ENCODE results near the gene GRK2.
A peak's percentile ranks its signal among the peaks of the same experiment; 100 is the strongest.

The GRK2 gene

DNA sequence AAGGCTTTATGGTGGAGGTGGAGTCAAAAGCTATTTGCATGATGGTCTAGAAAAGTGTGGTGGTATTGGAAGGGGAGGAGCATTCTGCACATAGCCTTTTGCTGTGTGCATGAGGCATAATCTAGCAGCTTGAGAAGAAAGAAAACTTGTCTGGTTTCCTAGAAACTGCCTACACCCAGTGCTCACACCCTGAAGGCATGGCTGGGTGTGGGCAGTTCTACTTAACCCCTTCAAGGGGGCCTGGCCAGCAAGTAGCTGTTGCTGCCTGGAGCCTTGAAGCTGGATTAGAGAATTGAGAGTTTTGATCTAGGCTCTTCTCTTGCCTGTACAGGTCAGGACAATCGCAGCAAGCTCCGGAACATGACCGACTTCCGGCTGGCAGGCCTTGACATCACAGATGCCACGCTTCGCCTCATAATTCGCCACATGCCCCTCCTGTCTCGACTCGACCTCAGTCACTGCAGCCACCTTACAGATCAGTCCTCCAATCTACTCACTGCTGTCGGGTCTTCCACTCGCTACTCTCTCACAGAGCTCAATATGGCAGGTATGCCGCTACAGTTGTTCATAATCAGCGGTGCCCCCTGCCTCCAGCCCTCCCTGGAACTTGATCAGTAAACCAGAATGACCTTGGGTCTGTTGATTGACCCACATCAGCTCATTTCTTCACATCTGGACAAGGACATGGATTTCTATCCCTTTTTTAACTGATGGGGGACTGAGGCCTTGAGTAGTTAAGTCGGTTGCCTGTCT is 12.2 kb upstream of the GRK2 start:
- no peak for DNase-seq (ENCODE audit: low read depth, low spot score)

DNA sequence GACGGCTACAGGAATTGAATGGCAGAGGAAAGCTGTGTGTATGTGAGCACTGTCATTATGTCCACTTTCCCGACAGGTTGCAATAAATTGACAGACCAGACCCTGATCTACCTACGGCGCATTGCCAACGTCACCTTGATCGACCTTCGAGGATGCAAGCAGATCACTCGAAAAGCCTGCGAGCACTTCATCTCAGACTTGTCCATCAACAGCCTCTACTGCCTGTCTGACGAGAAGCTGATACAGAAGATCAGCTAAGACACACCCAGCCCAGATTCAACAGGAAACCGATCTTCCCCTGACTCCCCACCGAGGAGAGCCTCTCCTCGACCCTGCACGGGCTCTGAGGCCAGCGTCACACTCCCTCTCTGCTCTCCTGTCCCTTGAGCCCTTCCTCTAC is 11.5 kb upstream of the GRK2 start:
- DNase-seq (ENCODE audit: low read depth, low spot score) = no peak

DNA sequence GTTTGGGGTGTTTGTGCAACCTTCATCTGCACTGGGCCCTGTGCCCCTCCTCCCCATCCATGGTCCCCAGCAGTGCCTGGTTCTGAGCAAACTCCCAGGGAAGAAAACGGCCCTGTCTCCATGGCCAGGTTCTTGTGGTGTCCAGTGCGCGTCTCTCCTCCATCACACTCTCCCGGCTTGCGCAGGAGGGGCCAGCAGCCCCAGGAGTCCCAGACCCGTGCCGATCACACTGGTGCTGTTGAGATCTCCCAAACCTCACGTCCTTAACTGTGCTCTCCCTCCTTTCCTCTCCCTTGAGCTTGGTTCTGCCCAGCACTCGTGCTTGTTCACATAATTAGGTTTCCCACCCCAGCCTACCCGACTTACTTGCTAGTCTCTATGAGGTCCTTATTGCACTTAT is 10.9 kb upstream of the GRK2 start:
- no peak for DNase-seq (ENCODE audit: low read depth, low spot score)

DNA sequence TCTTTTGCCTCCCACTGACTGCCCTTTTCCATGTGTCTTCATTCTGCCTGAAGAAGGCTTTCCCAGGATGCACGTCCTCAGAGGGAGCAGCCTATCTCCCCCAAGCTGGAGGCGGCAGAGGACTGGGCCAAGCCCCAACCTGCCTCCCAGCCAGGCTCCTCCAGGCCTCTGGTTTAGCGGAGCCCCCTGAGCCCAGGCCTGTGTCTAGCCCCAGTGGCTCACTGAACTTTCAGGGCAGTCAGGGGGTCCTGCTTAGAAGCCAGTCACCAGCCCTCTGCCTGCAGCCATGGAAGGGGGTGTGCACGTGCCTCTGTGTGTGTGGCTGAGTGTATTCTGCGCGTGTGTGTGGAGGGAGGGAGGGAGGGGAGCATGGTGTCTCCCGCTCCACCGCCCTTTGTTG is 10.4 kb upstream of the GRK2 start:
- DNase-seq (ENCODE audit: low read depth, low spot score) = no peak

DNA sequence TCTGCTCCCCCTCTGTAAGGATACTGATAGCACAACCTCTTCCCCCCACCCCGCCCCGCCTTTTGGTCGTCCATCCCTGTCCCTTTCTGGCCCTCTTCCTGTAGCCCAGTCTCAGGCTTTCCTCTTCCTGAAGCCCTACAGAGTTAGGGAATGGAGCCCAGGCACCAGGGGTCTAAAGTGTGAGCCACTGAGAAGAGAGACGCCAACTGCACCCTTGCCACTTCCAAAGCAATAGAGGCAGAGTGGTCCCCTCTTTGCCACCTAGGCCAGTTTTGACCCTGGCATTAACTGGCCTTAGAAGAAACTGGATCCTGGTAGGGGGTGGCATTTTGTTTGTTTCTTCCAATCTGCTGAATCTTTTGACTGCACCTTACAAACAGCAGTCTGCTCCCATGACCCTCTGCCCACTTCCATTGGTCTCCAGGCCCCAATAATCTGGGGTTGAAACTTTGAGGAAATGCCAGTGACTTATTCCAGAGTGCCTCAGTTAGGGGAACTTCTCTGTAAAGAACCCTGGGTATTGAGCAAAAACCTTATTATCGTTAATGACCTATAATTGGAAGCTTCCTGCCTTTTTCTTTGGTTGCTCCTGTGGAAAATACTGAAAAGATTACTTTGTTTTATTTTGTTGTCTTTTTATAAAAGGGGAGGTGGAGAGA is 9.7 kb upstream of the GRK2 start:
- DNase-seq (ENCODE audit: low read depth, low spot score) = no peak

DNA sequence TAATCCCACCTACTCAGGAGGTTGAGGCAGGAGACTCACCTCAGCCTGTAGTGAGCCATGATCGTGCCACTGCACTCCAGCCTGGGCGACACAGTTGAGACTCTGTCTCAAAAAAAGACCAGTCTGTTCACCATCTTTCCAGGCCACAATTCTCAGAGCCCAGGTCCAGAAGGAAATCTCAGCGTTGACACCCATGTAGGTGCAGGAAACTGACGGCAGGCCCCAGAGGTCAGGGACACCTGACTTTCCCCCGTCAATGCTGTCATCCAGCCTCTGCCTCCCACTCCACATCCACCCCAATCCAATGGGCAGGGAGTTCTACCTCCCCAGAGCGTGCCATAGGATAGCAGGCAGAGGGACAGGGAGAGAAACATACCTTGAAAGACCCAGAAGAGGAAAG is 5.9 kb upstream of the GRK2 start:
- DNase-seq (ENCODE audit: low read depth, low spot score) = no peak

DNA sequence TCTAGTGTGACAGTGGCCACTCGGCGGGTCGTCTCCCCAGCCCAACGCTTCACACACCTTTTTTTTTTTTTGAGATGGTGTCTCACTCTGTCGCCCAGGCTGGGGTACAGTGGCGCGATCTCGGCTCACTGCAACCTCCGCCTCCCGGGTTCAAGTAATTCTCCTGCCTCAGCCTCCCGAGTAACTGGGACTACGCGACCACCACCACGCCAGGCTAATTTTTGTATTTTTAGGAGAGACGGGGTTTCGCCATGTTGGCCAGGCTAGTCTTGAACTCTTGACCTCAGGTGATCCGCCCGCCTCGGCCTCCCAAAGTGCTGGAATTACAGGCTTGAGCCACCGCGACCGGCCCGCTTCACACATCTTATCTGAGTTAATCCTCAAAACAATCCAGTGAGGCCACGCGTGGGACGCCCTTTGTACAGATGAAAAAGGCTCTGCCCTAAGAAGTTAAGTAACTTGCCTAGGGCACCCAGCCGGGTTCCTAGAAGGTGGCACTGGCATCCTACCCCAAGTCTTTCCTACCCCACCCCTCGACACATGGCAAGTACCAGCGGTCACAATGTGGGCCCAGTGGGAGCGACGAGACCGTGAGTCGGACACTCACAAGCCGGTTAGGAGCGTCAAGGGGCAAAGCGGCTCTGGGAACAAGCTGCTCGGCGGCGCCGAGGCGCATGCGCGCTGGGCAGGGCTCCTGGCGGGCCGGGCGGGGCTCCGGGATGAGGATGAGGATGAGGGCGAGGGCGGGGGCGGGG is 5.2 kb upstream of the GRK2 start:
- peak; percentile 79 for DNase-seq (ENCODE audit: low read depth, low spot score)

DNA sequence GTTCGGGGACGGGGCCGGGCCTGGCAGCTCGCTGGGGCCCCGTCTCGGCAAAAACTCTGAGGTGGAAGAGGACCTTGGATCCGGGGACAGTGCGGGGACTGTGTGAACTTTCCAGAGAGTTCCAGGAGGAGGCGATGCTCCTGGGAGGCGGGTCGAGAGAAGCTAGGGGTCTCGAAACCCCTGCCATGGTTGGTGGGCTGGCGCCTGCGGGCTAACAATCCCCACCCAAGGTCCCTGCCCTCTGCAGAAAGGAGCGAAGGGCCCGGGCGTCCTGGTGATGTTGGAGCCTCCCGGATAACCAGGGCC is 4.7 kb upstream of the GRK2 start:
- DNase-seq (ENCODE audit: low read depth, low spot score) = no peak

DNA sequence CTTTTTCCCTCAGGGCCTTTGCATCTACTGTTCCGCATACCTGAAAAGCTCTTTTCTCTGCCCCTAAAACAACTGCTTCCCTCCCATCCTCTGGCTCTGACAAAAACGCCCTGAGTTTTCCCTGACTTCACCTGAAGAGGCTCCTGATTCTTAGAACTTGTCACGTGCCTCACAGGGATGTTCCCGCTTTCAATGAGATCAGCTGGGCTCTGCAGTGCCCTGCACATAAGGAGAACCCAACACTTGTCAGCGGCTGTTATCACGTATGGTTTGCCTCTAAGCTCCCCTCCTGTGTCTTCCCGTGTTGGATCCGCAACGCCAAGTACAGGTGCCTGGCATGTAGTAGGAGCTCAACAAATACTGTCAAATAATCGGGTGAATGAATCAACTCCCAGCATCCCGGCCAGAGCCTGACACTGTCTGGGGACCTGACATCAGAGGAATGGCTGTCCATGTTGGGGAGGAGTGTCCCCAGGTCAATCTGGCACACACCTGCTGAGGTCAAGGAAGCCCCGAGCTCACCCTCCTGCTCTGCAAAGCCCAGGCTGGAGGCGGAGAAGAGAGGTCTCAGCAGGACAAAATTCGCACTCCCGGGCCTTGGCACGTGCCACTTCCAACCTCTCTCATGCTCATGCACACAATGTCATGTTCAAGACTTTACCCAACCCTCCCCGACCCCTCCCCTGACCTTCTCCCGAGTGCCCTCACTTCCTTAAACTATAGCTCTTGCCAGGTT is 4.2 kb upstream of the GRK2 start:
- DNase-seq (ENCODE audit: low read depth, low spot score) = no peak

DNA sequence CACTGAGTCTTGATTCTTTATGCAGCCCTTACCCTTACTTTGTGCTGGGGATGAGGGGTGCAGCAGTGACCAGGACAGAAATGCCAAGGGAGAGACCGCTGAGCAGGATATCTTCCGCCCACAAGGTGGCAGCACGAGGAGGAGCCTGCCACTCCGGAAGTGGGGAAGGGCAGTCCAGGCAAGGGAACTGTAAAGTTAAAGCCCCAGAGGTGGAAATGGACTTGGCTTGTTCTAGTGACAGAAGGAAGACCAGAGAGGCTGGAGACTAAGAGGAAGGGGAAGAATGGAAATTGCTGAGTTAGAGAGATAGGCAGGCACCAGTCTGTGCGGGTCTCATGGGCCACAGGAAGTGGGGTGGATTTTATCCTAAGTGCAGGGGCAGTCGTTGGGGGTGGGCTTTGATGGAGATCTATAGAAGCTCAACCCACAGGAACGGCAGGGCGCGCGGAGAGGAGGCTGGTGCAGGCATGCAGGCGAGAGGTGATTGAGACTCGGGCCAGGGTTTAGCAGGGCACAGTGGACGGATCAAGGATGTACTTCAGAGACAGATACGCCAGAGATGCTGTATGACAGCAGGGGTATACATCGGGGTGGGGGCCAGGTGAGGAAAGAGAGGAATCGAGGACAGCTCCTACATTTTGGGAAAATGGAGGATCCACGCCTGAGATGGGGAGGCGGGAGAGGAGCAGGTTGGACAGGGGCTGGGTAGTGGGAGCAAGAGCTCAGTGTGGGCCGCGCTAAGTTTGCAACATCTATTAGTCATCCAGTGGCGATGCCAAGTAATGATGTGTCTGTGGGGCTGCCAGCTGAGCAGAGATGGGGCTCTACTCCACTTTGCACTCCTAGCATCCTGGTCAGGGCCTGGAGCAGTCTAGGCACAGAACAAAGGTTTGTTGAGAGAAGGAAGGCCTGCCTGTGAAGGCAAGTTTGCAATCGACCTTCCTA is 3.3 kb upstream of the GRK2 start:
- DNase-seq (ENCODE audit: low read depth, low spot score) = peak; percentile 87

DNA sequence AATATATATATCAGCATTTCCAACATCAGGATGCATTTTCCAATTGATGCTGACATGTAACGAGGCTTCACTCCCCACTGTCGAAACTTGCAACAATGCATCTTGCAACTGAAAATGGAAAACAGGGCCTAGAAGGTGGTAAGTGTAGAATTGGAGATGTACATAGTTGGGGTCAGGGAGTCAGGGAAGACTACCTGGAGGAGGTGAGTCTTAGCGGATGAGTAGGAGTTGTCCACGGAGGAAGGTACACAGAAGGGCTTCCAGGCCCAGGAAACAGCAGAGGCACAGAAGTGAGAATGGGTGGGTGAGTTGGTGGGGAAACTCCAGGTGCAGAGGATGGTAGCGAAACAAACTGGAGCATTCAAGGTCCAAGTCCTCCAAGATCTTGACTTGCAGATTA is 2.0 kb upstream of the GRK2 start:
- no peak for DNase-seq (ENCODE audit: low read depth, low spot score)

DNA sequence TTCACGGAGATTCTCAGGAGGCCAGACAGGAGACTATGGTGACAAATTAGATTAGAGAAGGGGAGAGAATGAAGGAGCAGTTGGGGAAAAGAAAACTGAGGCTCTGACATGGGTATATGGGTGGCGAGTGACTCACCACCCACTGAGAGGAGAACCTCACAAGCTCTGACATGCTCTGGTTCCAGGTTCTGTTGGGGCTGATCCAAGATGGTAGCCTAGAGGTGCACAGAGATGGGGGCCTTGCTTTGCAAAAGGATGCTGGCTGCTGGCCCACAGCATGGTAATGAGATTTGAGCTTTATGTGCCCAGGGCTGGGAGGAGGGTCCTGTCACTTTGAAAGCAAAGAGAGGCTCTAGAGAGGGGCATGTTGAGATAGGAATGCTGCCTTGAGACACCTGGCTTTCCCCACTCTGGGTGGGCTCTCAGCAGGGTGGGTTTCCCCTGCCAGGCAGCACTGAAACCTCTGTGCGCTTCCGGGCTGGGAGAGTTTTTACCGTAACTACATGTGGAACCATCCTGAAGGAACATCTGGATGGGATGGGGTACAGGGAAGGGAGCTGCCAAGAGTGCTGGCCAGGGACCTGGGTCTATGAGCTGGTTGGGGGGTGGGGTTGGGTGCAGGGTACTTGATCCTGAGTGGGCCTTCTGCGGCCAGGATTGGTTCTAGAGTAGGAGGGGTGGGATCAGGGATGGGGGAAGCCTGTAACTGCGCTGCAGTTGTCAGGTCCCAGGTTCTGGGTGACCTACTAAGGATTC is 1.2 kb upstream of the GRK2 start:
- DNase-seq (ENCODE audit: low read depth, low spot score) = no peak

DNA sequence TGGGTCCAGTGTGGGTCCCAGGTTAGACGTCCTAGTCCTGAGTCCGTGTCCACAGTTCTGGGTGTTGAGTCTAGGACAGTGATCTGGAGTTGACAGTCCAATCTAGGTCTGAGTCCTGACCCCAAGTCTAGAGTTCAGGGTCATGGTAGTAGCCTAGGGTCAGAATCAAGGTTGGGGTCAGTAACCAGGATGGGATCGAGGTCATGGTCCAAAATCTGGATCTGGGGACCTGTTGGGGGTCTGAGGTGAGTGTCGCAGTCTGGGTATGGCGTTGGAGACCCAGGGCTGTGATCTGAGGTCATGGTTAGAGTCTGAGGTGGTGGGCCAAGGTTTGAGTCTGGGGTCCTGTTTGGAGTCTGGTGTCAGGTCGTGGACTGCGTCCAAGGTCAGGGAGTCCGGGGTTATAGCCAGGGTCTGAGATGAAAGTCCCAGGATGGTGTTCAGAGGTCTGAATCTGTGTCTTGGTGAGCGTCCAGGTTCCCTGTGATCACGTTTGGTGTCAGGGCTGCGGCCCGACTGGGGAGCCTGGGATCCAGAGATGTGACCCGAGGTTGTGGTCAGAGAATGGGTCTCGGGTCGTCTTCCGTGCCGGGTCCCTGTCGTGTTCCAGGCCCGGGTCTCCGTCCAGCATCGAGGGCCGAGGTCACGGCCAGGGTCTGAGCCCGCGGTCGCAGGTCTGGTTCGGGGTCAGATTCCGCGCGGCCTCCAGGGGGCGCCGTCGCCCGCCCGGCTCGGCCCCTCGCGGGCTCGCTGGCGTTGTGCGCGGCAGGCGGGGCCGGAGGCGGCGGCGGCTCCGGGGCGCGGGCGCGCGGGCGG is 432 bp upstream of the GRK2 start:
- DNase-seq (ENCODE audit: low read depth, low spot score) = peak; percentile 85

DNA sequence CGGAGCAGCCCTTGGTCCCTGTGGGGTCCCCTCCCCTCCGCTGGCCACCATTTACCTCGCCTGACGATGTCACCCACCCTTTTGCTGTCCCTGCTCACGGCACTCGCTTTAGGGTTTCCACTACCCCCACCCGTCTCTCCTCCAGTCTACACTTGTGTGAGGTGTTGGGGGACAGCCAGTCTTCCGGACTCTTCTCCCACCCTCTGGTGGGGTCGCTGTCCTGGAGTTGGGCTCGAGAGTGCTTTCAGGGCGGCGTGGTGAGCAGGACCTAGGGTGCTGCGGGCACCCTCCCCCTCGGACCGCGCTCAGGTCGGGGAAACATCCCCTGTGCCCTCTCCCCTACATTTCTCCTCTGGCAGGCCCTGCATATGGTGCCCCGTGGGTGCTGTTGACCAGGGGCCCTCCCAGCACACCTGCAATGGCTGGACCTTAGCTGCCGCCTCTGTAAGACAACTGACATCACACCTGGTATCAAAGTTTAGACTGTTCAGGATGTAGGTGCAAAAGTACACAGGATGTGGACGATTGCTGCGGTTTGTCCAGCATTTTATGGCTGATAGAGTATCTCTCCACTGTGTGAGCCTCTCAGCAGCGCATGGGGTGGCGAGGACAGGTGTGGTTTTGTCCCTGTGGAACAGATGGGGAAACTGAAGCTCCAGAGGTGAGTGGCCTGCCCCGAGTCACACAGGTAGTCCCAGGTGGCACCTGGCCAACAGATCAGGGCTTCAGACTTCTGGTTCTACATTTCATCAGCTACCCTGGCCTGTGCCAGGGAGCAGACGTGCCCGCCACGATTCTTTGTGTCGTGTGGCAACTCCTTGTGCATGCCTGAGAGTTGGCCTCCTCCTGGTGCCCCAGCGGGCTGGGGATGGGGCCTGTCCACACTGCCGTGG is 1.2 kb downstream of the GRK2 start:
- DNase-seq (ENCODE audit: low read depth, low spot score) = peak; percentile 27

DNA sequence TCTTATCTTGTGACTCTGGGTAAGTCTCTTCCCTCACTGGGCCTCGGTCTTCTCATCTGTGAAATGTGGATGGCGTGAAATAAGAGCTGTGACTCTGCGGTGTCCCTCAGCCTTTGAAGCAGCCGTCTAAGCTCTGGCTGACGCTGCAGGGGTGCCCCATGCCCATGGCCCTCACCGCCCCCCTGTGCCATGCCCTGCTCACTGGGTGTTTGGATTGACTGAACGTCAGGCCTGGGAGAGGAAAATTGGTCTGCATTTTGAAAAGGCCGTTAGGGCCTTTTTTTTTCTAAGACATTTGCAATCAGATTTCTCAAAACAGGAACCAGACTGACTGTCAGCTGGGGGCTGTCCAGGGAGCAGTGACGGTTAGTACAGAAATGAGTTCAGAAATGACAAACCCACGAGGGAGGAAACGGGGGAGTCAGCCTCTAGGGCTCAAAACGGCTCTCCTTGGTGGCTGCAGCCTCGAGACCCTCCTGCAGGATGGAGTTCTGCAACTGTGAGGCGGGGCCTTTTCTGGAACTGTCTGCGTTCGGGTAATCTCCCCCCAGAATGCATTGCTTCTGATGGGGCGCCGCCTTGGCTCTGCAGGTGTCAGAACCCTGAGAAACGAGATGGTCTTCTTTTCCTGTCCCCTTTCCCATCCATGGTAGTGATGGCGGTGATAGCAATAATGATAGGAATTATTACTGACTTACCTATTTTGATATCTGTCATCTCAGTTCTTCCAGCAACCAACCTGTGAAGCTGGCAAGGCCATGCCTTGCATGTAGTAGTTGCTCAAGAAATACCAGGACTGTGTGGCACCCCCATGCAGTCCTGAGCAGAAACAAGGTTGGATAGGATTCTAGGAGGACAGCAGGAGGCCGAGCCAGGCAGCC is 2.0 kb downstream of the GRK2 start:
- DNase-seq (ENCODE audit: low read depth, low spot score) = no peak

DNA sequence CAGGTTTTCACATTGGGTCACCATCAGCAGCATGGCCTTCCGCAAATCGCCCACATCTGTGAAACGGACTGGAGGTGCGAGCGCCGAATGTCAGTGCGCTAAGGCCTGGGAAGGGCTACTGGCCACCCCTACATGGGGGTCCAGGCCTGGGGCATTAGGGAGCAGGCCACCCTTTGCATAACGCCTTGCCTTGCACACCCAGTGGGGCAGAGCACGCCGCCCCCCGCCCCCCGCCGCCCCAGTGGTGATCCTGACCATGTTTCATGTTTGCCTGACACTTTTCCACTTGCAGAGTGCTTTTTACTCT is 2.6 kb downstream of the GRK2 start:
- DNase-seq (ENCODE audit: low read depth, low spot score) = no peak

DNA sequence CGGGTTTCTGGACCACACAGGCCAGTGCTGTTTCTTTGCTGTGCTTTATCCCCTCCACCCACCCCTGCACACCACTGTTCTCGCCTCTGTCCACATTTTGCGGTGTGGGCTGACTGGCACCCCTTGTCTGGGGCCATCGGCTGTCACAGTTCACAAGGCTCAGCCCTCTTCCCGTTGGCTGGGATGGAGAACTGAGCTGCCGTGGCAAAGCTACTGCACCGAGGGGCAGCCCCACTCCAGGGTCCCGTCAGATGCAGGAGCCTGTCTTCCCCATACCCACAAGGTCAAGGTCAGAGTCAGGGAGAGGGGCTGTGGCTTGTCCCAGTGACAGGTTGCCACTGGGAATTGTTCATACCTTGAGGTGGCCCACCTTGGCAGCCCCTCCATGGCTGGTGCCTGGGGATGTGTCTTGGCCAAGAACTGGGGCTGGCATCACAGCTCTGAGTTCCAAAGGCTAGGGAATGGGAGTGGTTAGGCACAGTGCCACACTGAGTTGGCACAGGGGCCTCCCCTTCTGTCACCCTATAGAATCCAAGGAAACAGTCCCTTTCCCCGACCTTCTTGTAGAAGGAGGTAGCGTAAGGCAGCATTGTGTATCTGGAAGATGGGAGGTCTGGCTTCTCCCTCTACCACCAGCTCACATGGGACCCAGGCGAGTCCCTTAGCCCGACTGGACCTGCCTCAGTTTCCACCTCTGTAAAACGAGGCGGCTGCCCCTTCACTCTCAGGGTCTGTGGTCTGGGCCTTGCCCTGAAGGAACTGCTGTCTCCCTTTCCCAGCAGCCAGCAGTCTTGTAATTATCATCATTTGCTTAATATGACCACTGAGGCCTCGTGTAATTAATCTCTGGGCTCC is 3.4 kb downstream of the GRK2 start:
- DNase-seq (ENCODE audit: low read depth, low spot score) = no peak
